ENCODE data around the gene NDUFS2.
"Not testable (repeated sequence)": the region's sequence is repeated elsewhere in the genome, so short reads cannot be mapped to it uniquely, and the experiment has no call there.

The NDUFS2 gene

DNA sequence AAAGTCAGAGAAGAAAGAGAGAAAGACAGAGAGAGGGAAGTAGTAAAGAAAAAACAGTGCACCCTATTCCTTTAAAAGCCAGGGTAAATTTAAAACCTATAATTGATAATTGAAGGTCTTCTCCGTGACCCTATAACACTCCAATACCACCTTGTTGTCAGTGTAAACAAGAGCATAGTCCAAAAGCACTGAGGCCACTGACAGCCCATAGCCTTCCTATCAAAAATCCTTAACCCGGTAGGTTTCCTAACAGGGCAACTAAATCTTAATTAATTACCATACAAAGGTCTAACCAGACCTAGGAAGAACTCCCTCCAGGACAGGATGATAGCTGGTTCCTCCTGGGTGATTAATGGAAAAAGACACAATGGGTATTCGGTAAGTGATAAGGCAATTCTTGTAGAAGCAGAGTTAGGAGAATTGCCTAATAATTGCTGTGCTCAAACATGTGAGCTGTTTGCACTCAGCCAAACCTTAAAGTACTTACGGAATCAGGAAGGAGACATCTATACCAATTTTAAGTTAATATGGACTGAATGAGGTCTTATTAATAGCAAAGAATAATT is 53.9 kb downstream of the NDUFS2 start:
- DNase-seq, result not testable (repeated sequence)

GRCh38 chr1:161257109-161257508 is 54.9 kb downstream of the NDUFS2 start:
- DNase-seq, result peak; percentile 21

DNA sequence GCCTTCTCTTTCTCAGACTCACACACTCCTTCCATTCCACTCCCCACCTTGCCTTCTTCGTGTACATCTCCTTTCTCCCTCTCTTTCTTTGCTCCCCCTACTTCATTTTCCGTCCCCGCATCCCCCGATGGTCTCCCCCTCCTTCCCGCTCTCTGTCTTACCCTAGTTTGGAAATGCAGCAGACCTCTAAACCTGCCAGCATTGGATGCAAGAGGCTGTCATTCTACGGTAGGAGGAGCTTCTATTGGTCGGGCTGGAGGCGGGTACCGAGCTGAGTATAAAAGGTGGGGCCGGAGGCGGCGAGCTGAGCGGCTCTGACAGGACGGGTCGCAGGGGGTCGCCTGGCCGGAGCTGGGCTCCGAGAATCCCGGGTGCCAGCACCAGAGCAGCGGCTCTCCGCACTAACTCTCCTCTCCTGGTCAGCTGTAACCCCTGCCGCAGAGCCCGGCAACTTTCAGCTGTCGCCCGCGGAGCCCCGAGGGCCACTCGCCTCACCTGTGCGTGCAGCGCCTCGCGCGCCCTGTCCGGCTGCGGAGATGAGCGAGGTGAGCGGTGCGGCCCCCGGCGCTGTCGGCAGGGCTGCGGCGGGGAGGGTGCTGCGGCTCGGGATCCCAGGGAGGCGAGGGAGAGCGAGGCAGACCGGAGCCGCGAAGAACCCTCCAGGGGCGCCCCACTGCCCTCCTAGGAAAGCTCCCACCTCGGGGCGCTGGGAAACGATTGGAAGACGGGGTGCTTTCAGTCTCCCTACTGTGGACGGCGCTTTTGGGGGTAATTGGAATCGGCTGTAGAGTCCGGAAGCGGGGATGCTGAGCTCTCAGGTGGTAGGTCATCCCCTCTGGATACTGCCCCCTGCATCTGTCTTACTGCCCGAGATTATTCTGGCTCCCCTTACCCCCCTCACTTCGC is 56.5 kb downstream of the NDUFS2 start, which contains the start of gene PCP4L1:
Gene PCP4L1 (plus strand): TSS at position 307 of the 906 bp plus-strand sequence. CDS start 230 bp downstream, at position 537.
- DNase-seq, result peak; percentile 54

DNA sequence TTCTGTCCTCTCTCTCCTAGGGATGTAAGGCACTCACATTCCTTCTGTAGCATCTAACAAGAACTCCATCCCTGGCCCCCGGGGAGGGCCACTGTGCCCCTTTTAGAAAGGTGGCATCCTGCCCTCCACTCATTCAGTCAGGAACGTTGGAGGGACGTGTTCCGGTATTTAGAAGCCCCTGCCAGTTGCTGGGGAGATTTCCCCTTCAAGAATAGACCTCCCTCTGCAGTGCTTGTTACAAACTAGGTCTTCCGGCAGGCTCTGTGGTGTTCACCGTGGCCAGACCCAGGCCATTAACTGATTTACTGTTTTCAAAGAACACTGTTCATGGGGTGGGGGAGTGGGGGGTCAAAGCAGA is 57.2 kb downstream of the NDUFS2 start:
- no peak for DNase-seq

DNA sequence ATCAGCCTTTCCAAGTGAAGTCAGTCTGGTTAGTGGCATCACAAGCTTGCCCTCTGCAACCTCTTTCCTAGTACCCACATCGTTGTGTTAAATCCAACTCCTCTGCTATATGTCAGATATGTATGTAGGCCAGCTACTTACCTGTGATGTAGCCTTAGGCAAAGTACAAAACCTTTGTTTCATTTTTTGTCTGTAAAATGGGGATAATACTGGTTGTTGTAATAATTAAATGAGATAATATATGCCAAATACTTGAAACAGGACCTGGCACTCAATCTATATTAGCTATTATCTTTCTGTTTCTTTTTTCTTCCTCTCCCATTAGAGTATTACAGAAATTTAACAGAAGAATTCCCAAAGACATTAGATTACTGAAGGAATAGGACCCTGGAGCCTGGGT is 57.6 kb downstream of the NDUFS2 start:
- DNase-seq, result no peak

DNA sequence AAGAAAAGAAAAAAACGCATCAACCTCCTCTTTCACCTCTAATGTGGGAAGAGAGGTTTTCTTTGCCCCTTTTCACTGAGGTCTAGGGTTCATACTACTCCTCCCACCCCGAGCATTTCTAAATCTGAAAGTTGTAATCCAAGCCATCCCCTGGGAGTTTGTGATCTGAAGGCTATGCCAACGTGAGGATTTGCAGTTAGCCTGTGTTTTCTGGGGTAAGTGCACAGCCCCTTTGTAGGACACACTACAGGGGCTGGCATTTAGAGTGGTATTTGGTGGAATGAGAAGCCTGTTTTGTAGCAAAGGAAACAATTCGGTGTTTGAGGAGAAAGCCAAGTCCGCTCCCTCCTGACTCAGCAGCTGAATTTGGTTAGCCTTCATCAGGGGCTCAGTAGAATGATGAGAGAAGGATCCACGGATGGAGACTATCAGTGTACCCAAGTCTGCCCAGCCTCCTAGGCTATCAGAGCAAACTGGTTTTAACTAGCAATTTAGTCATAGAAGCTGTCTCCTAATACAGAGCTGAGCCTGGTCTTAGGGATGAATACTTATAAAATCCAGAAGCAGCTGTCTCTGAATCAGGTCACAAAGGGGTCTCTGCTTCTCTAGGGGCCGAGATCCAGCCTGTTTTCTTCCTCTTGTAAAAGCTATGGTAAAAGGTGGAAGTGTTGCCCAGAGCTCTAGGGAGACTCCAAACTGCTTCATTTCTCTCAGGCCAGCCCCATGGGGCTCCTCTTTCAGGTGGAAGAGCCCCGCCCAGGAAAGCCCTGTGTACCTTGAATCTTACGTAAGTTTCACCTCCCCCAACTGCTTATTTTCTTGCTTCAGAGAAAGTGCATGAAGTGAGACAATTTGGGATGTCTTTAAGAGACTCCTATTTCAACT is 58.5 kb downstream of the NDUFS2 start:
- DNase-seq, result no peak

- DNase-seq, result no peak
These were observed 59.4 kb downstream of the NDUFS2 start for GRCh38 chr1:161261261-161262235.

Measured in activated CD4-positive, alpha-beta T cell treated with anti-CD3 and anti-CD28 coated beads for 48 hours (primary cell).